ENCODE measurements around the gene CNTNAP5. TPM values are rescaled to one million over a fixed set of nuclear protein-coding genes. Genes with fewer than 3 reads are reported as not detected.

Gene CNTNAP5
- total and polyA plus RNA-seq, 2 donors from 2014 or later = 0.50 TPM; not detected in 1

GRCh38 chr2:124316881-124317605, 292.0 kb downstream of the CNTNAP5 start:
- peak in 1 of 5 donors; percentile 26 for DNase-seq
- H3K4me3 ChIP-seq (ENCODE audit: low read length in 3 of 3) = no peak overlapping the region
- no peak for FAIRE-seq
- TF ChIP-seq CTCF (IDR thresholded peaks at IDR 0.05; ENCODE audit: borderline replicate concordance, extremely low read depth, insufficient read depth) = no peak
- H3K4me1 ChIP-seq (ENCODE audit: control insufficient read depth in 2 of 3, insufficient read depth in 2 of 3, low read depth in 1 of 3, low read length in 3 of 3) = no peaks in the 10 kb centered on the region
- H3K9me3 ChIP-seq (ENCODE audit: control insufficient read depth in 2 of 3, insufficient read depth in 1 of 3, low read length in 3 of 3) = no peaks in the 10 kb centered on the region
- H3K27ac ChIP-seq (ENCODE audit: low read depth in 2 of 2, low read length in 2 of 2) = no peak overlapping the region
- H3K9ac ChIP-seq (ENCODE audit: low read length in 3 of 3) = no peak overlapping the region
- no peaks in the 10 kb centered on the region for H3K36me3 ChIP-seq (ENCODE audit: control insufficient read depth in 2 of 3, insufficient read depth in 3 of 3, low read length in 3 of 3)
- H3K27me3 ChIP-seq (ENCODE audit: control insufficient read depth, insufficient read depth, low read length) = no peaks in the 10 kb centered on the region
- intact Hi-C loops (cut with DNase I) = no loop called here

- no peak overlapping the region for H3K27ac ChIP-seq (ENCODE audit: low read depth in 2 of 2, low read length in 2 of 2)
- intact Hi-C loops (cut with DNase I) = no loop called here
- no peaks in the 10 kb centered on the region for H3K9me3 ChIP-seq (ENCODE audit: control insufficient read depth in 2 of 3, insufficient read depth in 1 of 3, low read length in 3 of 3)
- DNase-seq = no peak
- FAIRE-seq = no peak
- H3K4me1 ChIP-seq (ENCODE audit: control insufficient read depth in 2 of 3, insufficient read depth in 2 of 3, low read depth in 1 of 3, low read length in 3 of 3) = no peaks in the 10 kb centered on the region
- no peaks in the 10 kb centered on the region for H3K36me3 ChIP-seq (ENCODE audit: control insufficient read depth in 2 of 3, insufficient read depth in 3 of 3, low read length in 3 of 3)
- H3K9ac ChIP-seq (ENCODE audit: low read length in 3 of 3) = no peak overlapping the region
- TF ChIP-seq CTCF (IDR thresholded peaks at IDR 0.05; ENCODE audit: borderline replicate concordance, extremely low read depth, insufficient read depth) = no peak
- H3K4me3 ChIP-seq (ENCODE audit: low read length in 3 of 3) = no peak overlapping the region
- H3K27me3 ChIP-seq (ENCODE audit: control insufficient read depth, insufficient read depth, low read length) = no peaks in the 10 kb centered on the region
Measured at GRCh38 chr2:124317628-124318027, 292.5 kb downstream of the CNTNAP5 start.

- Histone ChIP-seq H3K9me3 (ENCODE audit: control insufficient read depth in 2 of 3, insufficient read depth in 1 of 3, low read length in 3 of 3) (no peaks in the 10 kb centered on the region), H3K27me3 (ENCODE audit: control insufficient read depth, insufficient read depth, low read length) (no peaks in the 10 kb centered on the region), H3K36me3 (ENCODE audit: control insufficient read depth in 2 of 3, insufficient read depth in 3 of 3, low read length in 3 of 3) (no peaks in the 10 kb centered on the region), H3K9ac (ENCODE audit: low read length in 3 of 3) (no peak overlapping the region), H3K27ac (ENCODE audit: low read depth in 2 of 2, low read length in 2 of 2) (no peak overlapping the region), H3K4me3 (ENCODE audit: low read length in 3 of 3) (no peak overlapping the region), H3K4me1 (ENCODE audit: control insufficient read depth in 2 of 3, insufficient read depth in 2 of 3, low read depth in 1 of 3, low read length in 3 of 3) (no peaks in the 10 kb centered on the region)
- no peak for FAIRE-seq
- no peak for DNase-seq
- intact Hi-C loops (cut with DNase I) = no loop called here
- TF ChIP-seq CTCF (IDR thresholded peaks at IDR 0.05; ENCODE audit: borderline replicate concordance, extremely low read depth, insufficient read depth) = no peak
Measured at GRCh38 chr2:124318913-124319312, 293.8 kb downstream of the CNTNAP5 start.
